ENCODE data around the gene MYLK.

MYLK gene

DNA sequence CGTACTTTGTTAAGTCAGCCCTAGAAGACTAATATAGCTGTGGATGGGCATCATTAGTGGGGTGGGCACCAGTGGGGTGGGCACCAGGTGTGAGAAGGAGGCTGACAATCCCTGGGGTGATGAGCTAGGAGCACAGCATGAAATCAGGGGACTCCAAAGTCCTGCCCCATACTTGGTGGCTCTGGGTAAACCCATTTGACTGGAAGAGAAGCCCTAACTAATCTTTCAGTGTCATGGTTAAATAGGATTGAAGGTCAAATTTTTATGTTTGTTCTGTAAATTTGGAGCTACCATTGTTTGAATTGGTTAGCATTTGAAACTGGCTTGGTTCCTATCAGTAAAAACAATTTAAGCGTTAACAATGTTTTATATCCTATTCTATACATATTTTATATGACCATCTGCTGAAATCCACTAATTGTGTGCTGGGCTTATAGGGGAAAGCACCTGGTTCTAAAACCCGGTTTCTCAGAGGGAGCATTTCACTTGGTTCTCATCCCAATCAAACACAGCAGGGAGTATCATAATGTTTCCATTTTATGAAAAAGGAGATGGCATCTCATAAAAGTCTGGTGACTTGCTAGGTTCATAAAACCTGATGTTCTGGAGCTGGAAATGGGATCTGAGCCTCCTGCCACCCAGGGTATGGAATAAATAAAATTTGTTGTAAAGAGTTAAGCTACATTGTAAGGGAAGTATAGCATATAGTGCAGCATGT is 211.5 kb downstream of the MYLK start:
- no peak for DNase-seq (ENCODE audit: low spot score)

DNA sequence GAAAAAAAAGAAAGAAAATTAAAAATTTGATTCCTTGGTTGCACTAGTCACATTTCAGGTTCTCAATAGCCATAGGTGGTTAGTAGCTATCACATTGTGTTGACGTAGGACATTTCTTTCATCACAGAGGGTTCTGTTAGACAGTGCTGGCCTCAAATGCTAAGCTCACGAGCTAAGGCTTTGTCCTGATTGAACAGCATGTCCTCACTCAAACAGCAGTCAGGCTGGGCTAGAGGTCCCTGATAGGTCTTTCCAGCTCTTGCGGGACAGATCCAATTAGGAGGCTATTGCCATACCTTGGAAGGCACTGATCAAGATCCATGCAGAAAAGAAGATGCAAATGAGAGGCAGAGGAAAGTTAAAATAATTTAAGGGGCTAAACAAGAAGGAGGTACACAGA is 213.4 kb downstream of the MYLK start:
- no peak for DNase-seq (ENCODE audit: low spot score)

DNA sequence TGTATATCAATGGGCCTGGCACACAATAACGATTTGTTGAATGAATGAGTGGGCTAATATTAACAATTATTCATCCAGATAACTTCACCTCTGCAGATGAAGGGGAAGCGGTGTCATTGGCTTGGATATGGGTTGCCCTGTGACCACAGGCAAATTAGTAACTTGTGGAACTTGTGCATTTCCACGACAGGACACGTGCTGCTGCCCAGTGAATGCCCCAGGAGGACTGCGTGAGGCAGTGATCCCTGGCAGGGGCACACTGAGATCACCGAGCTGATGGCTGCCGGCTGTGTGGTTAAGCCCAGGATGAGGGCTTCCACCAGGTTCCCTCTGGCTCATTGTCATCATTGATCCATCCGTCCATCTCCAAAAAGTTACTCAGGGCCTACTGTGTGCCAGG is 215.2 kb downstream of the MYLK start:
- no peak for DNase-seq (ENCODE audit: low spot score)

DNA sequence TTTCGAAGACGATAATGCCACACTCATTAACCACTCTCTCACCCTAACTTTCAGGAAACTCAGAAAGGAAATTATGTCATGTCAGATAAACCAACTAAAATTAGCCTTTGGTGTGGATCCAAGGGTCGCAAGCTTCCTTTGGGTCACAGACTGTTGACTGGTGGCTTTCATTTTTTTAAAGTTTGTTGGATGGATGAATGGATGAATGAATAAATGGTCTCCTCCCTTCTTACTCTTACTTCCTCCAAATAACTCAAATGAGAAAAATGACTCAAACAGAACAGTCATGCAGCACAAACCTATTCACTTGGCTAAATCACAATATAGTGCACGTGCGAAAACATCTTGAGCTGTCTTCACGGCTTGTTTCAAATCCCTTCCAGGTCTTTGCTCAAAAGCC is 216.3 kb downstream of the MYLK start:
- DNase-seq (ENCODE audit: low spot score) = no peak

DNA sequence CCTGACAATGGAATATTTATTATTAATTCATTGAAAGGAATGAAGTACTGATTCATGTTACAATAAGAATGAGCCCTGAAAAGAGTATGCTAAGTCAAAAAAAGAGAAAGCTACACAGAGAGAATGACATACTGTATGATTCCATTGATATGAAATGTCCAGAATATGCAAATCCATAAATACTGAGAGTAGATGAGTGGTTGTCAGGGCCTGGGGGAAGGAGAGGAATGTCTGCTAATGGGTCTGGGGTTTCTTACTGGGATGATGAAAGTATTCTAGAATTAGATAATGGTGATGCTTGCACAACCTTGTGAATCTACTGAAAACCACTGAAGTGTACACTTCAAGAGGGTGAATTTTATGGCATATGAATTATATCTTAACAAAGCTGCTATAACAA is 219.4 kb downstream of the MYLK start:
- no peak for DNase-seq (ENCODE audit: low spot score)

DNA sequence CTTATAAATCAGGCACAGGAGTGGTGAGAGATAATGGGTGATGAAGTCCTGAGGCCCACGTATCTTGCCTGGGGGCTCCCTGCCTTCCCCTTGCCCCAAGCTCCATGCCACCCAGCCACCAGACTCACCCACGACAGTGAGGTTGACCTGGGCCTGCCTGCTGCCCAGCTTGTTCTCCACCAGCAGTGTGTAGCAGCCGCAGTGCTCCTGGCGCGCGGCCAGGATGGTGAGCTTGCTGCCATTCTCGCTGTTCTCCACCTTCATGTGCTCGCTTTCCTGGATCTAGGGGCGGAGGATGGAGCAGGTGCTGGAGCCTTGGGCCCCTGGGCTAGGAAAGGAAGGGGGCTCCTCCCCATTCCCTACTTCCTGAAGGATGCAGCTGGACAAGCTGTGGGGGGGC is 220.2 kb downstream of the MYLK start:
- no peak for DNase-seq (ENCODE audit: low spot score)

DNA sequence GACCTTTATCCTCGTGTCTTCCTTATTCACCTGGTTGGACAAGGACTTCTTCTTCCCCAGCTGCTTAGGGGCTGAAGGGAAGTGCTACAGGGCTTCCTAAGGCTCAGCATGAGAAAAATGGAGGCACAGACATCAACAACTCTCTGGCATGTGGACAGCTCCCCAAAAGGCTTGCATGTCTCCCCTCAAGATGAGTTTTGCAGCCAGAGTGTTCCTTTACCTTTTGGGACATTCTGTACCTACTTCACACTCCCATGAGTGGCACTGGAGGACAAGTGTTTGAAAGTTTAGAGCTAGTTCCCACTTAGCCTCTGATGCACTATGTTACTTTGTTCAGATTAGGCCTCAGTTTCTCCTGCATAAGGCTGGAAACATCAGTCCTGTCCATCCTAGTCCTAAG is 222.2 kb downstream of the MYLK start:
- no peak for DNase-seq (ENCODE audit: low spot score)

DNA sequence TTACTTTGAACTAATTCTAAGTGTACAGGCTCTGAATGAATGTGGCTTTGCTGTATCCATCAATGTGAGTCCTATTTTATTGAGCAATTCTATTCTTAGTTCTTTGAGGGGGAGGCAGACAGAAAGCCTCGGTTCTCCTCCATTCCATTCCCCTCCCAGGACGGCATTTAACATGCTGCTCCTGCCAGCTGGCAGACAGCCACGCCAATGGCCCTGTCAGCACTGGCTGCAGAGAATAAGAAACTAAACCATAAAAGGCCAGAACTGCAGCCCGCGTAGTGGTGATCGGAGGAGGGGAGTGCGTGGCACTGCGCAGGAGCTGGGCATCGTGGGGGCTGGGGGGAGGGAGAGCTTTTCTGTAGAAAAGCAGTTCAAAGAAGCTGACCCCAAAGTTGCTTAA is 223.2 kb downstream of the MYLK start:
- peak; percentile 46 for DNase-seq (ENCODE audit: low spot score)

DNA sequence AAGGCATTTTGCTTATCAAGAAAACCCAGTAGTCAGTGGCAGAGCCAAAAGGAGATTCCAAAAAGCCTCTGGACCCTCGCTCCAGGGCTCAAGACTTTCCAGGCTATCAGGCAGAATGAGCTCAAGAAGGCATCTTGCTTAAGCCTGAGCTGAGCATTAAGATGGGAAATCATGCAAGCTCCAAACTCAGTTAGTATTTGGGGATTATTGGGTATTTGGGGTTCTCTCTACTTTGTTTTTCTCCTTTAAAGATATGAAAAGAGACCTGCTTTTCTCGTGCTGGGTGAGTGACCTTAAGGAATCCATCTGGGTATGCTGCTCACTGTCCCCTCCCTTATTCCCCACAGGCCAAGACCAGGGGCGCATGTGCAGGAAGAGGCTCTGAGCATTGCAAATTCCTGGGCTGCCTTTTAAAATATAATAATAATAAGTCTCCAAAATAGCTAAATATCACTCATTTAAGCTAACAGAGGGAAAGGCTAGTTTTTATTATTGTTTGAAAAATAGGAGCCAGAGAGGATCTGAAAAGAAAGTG is 223.9 kb downstream of the MYLK start:
- DNase-seq (ENCODE audit: low spot score) = peak; percentile 39

DNA sequence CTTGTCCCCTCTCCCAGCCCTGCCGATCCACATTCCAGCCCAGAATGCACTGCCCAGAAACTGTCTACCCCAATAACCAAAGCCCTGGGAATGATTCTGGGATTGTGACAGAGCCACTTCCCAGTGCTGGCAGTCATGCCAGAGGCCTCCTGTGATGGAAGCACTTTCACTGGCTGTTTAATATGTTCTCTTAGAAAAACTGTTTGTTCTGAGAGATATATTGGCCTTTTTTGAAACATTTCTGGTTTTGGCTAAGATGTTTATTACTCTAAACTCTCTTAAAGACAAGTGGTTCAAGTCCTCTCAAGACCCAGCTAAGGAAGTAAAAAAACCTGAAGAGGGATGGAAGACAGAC is 225.3 kb downstream of the MYLK start:
- DNase-seq (ENCODE audit: low spot score) = no peak

DNA sequence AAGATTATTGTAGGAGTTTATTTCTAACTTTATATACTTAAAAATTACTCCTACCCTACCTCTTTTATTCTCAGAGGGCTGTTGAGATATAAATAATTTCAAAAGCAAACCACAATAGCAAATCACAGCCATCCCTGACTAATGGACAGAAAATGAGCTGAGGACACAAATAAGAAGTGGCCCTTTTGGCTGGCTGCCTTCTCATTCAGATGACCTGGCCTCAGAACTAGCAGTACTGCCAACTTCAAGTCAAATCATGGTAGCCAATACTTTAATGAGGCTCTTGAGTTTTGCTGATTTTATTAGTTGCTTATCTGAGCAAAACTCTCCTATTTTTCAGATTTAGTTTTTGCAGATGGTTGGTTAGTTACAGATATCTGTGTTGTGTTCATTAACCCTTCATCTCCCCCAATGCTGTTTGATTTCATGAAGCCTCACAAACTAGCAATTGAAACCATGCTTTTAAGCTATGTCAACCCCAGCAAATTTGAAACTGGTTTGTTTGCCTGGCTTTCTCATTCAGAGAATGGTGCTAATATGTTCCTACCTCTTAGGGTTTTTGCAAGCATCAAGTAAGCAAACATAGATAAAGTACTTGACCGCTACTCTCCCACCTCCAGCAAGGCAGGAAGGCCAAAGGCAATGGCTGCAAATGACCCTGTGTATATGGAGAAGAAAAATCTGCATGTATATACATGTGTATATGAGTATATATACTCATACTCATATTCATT is 225.8 kb downstream of the MYLK start:
- DNase-seq (ENCODE audit: low spot score) = no peak

DNA sequence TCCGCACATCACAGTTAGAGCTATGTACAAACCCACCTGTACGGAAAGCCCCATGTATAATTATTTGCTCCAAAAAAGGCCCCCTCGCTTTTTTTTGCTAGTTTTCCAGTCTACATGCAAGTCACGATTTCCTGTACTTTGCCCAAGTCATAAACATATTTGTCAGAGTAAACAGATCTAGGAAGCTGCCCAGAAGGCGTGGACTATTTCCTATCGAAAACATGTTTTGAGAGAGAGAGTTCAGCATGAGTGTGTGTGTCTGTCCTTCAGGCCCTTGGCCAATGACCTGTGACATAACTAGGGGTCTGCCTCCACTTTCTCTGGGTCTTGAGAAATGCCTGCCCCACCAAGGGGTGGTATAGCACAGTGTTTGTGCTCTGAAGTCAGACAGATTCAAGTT is 226.6 kb downstream of the MYLK start:
- DNase-seq (ENCODE audit: low spot score) = no peak

DNA sequence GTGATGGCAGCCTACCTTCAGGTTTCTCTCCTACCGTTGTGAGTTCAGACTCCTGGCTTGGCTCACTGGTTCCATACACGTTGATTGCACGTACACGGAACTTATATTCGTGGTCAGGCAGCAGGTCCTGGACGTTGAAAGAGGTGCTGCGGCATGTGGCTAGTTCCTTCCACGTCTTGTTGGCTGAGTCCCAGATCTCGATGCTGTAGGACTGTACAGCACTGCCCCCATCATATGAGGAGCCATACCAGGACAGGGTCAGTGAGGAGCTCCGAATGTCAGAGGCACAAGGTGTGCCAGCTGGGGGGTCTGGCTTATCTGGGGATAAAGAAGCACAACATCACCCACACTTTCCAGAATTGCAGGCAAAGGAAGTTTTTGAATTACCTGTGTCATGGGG is 227.0 kb downstream of the MYLK start:
- no peak for DNase-seq (ENCODE audit: low spot score)

DNA sequence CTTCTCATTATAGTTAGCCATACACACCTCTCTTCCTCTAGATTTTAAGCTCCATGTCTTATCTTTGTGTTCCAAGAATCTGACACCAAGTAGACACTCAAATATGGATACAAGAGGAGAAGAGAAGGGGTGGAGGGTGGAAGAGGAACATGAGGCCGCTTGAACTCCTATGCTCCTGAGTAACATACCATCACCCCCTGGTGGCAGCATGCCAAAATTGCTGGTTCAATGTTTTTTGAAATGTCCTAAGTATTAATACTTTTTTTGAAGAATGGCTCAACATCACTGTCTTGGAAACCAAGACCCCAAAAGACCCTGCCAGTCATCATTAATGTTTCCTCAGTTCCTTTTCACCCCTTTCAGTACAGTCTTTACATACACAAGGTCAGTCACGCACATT is 227.4 kb downstream of the MYLK start:
- peak; percentile 30 for DNase-seq (ENCODE audit: low spot score)

DNA sequence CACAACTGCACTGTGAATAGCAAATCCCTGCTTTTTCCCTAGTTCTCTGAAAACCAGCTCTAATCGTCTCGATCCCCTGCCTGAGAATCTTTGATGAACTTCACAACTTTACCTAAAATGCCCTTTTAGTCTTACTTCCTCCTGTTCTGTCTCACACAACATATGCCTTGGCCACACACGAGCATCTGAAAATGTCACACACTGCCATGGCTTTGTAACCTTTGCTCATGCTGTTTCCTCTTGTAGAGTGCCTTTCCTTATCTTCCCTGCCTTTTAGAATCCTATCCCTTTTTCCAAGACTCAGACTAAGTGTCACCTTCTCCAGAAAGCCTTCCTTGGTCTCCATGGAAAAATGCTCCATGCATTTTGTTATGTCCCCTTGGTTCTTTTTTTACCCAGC is 227.9 kb downstream of the MYLK start:
- no peak for DNase-seq (ENCODE audit: low spot score)

DNA sequence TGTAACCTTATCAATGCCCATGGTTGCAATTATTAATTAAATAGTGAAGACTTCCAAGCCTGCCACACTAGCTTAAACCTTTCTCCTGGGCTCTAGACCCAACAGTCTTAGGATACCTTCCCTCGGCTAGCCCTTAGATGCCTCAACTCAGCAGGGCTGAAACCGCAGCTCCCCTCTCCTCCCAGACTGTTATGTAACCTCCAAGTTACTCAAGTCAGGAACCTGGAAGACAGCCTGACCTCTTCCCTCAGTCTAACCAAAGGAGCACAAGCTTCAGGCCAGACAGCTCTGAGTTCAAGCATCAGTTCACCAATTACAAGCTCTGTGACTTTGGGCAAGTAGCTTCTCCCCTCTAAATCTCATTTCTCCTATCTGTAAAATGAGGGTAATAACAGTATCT is 228.7 kb downstream of the MYLK start:
- no peak for DNase-seq (ENCODE audit: low spot score)

DNA sequence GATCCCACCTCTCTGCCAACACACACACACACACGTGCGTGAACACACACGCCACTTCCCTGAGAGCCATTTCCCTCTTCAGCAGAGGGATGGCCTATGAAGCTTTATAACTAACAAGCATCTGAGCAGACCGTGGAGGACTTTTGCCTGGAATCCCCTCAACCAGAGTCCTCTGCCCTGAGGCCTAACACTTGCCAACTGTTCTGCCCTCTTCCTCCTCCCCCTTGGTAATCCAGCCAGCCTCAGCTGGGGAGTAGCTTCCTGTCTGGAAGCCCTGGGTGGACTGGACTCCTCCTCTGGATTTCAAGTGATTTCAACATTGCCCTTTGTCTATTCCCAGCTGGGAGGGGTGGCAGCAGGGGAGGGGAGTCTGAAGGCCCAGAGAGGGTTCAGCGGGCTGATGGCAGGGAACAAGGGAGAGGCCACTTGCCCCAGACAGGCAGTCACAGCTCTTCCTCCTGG is 230.9 kb downstream of the MYLK start:
- DNase-seq (ENCODE audit: low spot score) = no peak

DNA sequence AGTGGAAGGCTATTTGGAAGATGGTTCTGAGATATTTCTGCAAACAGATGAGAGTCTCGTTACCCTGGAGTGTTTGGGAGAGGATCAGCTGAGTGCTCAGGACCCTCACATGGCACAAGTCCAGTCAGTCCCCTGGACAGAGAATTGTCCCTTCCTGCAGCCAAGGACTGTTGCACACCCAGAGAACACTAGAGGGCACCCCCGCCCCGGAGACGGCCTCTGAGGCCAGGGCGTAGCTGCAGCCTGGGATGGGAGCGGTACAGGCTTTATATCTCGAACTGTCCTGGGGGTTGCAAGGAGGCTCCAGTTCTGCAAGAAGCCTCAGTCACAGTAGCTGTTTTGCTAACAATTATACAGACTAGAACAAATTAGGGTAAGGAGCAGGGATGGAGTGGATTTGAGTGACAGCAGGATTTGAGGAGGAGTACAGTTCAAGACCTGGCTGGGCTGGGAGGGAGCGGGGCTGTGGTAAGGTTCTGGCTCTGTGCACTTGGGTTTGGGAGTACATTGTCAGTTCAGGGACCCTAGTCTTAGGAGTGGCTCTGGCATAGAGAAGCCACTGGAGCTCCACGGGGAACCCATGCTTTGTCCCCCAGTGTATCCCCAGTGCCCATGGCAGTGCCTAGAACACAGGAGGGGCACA is 231.7 kb downstream of the MYLK start:
- DNase-seq (ENCODE audit: low spot score) = peak; percentile 85

DNA sequence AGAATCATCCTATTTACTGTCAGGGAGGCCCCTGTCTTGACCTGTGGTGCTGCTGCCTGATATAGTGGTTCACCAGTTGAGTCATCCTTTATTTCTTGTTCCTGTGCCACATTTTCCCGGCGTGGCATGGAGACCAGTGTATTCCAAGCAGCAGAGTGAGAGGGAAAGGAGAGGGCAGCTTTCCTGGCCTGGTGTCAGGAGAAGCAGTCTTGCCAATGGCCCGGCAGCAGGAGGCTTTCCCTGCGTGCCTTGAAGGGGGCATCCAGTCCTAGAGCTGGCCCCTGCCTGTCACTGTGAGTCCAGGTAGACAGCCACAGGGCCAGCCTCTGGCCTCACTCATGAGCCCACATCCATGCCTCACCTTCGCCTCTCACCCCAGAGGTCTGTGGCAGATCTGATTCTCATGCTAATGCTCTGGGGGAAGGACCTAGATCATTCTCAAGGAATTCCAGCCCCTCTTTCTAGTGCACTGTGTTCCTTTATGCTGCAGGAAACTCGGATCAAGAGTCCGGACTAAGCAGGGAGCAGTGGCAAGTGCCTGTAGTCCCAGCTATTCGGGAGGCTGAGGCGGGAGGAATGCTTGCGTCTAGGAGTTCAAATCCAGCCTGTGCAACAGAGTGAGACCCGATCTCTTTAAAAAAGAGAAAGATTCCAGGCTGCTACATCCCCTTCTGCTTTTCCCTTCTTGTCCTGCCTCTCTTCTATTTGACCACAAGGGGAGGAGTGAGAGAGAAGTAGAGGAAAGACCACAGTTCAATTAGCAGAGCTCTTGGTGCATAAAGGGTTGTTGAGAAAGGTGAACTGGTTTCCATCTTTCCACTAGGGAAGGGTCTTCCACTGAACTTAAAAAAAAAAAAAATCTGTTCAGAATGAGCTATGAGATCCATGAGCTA is 232.4 kb downstream of the MYLK start:
- peak; percentile 26 for DNase-seq (ENCODE audit: low spot score)

DNA sequence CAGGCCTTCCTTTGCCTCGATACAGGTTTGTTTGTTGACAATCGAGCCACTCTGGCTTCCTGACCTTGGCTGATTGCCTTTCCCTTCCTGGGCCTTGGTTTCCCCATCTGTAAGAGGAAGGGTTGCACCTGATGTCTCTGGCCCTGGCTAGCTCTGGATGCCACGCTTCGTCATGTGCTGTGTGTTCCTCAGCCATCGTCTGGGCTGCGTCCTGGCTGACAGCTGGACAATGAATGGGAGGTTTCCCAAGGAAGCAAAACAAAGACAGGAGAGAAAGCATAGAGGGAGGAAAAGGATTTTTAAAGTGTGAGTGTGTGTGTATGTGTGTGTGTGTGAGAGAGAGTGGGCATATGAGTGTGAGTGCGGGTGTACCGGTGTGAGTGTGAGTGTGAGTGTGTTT is 234.0 kb downstream of the MYLK start:
- no peak for DNase-seq (ENCODE audit: low spot score)

DNA sequence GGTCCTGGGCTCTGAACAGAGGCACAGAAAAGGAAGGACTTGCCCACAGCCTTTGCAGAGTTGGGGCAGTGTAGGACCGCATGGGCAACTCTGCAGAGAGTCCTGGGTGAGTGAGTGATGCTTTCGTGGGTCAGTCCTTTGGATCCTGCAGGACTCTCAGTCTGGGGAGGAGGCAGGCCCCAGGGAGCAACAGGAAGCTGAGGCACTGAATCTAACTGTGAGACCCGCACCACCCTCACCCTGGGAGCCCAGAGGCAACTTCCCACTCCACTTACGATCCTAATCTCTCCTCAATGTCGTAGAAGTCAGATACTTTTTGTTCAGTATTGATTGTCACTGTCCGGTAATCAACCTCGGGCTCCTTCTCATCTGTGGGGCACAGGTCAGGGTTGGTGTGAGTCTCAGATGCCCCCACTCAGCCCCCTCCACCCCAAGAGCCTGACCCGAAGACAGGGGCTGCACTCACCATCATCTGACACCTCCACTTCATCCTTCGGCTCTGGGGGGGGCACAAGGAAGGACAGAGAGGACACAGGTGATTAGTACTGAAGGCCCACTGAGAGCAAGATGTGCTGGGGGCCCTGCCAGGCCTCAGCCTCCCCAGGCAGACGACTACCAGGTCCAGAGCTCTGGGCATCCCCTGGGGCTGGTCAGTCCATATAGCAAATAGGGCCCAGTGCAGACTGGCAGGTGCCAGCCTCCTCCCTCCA is 235.3 kb downstream of the MYLK start:
- no peak for DNase-seq (ENCODE audit: low spot score)

Measured in iPS-NIHi11 (cell line).